GM19397 (cell line): ENCODE data around the gene FBXL2.

ENCODE experiments used
- ATAC-seq: cut with Tn5 transposase; IDR thresholded peaks from one replicate; pipeline ENCODE4 v1.9.1; 2021; ENCODE audit warnings: mild to moderate bottlenecking, moderate library complexity; ENCODE audit not compliant: unreplicated experiment

Gene FBXL2

GRCh38 chr3:33277193-33277882 lies at the start of gene FBXL2:
TSS of gene FBXL2 (plus strand) at chr3:33277442. CDS start at chr3:33277513, 71 bp downstream.
- peak; percentile 87 for ATAC-seq

- no peak for ATAC-seq
Observed at GRCh38 chr3:33229066-33229465, 48.2 kb upstream of the FBXL2 start.

- no peak for ATAC-seq
Observed at GRCh38 chr3:33229947-33230346, 47.3 kb upstream of the FBXL2 start.

GRCh38 chr3:33231756-33232465 lies 45.3 kb upstream of the FBXL2 start:
- ATAC-seq = no peak

GRCh38 chr3:33233884-33234283 lies 43.4 kb upstream of the FBXL2 start:
- ATAC-seq = no peak

GRCh38 chr3:33236005-33236404 lies 41.2 kb upstream of the FBXL2 start:
- ATAC-seq = no peak

GRCh38 chr3:33237439-33237838 lies 39.8 kb upstream of the FBXL2 start:
- ATAC-seq = no peak

- no peak for ATAC-seq
Observed at GRCh38 chr3:33238923-33239322, 38.3 kb upstream of the FBXL2 start.

- no peak for ATAC-seq
Observed at GRCh38 chr3:33240261-33240660, 37.0 kb upstream of the FBXL2 start.

- no peak for ATAC-seq
Observed at GRCh38 chr3:33246786-33247185, 30.5 kb upstream of the FBXL2 start.

GRCh38 chr3:33250712-33251111 lies 26.5 kb upstream of the FBXL2 start:
- ATAC-seq = no peak

- ATAC-seq = no peak
Observed at GRCh38 chr3:33256249-33256648, 21.0 kb upstream of the FBXL2 start.

- no peak for ATAC-seq
Observed at GRCh38 chr3:33260104-33260503, 17.1 kb upstream of the FBXL2 start.

- ATAC-seq = no peak
Observed at GRCh38 chr3:33269385-33269784, 7.9 kb upstream of the FBXL2 start.

GRCh38 chr3:33271324-33271723 lies 5.9 kb upstream of the FBXL2 start:
- ATAC-seq = no peak

- ATAC-seq = no peak
Observed at GRCh38 chr3:33273628-33274027, 3.6 kb upstream of the FBXL2 start.

GRCh38 chr3:33278163-33278562 lies 921 bp downstream of the FBXL2 start:
- no peak for ATAC-seq

- ATAC-seq = no peak
Observed at GRCh38 chr3:33287672-33288282, 10.5 kb downstream of the FBXL2 start.

- no peak for ATAC-seq
Observed at GRCh38 chr3:33299395-33300081, 22.3 kb downstream of the FBXL2 start.

GRCh38 chr3:33312361-33312760 lies 35.1 kb downstream of the FBXL2 start:
- ATAC-seq = no peak

GRCh38 chr3:33313331-33313730 lies 36.1 kb downstream of the FBXL2 start:
- no peak for ATAC-seq

GRCh38 chr3:33314993-33315392 lies 37.8 kb downstream of the FBXL2 start:
- no peak for ATAC-seq
